ENCODE results near the gene AKAP1.

- TF ChIP-seq, protein P1, sequence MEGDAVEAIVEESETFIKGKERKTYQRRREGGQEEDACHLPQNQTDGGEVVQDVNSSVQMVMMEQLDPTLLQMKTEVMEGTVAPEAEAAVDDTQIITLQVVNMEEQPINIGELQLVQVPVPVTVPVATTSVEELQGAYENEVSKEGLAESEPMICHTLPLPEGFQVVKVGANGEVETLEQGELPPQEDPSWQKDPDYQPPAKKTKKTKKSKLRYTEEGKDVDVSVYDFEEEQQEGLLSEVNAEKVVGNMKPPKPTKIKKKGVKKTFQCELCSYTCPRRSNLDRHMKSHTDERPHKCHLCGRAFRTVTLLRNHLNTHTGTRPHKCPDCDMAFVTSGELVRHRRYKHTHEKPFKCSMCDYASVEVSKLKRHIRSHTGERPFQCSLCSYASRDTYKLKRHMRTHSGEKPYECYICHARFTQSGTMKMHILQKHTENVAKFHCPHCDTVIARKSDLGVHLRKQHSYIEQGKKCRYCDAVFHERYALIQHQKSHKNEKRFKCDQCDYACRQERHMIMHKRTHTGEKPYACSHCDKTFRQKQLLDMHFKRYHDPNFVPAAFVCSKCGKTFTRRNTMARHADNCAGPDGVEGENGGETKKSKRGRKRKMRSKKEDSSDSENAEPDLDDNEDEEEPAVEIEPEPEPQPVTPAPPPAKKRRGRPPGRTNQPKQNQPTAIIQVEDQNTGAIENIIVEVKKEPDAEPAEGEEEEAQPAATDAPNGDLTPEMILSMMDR (IDR thresholded peaks at IDR 0.05): peak in 2 of 4 donors; percentile 2 to 5
- no peak for TF ChIP-seq POLR2A (IDR thresholded peaks at IDR 0.05)
Observed at GRCh38 chr17:57085448-57086068, 512 bp downstream of the AKAP1 start.

All from right lobe of liver (tissue), 4 donors.